Fibroblast of skin of scalp (primary cell): ENCODE data around the gene NMNAT3.

Experiments used
- DNase-seq: peaks from one replicate; pipeline ENCODE4 v3.0.0-alpha.2; 2013

NMNAT3 gene

DNA sequence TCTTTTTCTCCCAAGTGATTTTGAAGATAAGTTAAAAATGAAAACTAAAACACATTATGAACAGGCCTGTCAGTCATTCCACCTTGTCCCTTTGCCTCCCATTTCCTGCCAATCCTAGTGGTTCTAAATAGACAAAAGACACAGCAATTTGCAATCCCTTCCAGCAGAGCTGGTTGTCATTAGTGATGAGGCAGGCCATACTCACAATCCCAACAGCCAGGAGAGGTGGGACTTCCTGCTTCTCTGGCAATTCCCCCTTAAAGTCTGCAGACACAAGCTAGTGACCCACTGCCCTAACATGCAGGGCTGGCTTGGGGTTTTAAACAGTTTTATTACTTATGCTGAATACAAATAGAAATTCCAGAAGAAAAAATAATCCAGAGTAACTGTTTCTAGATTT is 99.9 kb downstream of the NMNAT3 start:
- no peak for DNase-seq

DNA sequence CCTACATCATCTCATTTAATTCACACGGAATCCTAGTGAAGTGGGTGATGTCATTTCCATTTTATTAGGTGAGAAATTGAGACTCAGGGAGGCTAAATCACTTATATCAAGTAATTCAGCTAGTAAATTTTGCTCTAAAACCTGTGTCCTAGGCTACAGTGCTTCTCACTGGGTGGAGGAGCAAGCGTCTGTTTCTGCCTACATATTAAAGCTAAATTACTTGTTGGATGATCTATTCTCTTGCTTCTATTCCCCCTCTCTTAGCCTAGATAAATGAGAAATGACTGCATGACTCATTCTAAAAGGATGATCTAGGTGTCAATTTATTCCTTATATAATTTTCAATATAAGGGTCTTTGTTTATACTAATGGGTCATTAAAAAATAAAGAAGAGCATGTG is 100.4 kb downstream of the NMNAT3 start:
- no peak for DNase-seq

DNA sequence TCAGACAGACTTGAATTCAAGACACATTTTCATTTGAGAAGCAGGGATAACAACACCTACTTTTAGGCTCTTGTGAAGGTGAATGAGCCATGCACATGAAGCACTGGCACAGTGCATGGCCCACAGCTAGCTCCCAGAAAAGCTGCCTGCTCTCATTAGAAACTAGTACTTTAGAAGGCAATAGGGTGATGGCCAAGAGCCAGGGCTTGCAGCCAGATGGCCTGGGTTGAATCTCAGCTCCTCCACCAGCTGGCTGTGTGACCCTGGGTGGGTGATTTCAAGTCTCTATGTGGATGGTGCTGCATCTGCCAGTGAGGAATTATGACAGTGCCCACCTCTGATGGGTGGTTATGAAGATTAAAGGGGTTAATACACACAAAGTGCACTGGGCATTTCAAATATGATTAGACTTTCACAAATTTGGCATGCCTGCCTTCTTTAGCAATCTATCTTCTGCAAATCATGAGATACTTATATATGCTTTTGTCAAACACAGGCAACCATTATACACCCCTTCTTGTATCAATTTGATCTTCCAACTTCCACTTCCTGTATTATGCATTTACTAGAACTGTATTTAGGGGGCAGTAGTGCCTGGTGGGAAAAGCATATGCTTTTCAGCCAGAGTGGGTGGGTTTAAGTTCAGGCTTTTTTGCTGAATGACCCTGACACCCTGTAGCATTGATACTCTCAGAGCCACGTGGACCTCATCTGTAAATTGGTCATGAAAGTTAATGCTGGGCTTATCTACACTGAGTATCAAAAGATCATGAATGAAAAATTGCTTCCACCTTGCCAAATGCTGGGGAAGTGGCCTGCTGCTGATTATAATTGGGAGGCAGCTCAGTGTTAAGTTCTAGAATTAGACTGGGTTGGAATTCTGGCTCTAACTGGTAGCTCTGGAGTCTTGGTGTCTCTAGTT is 103.5 kb downstream of the NMNAT3 start:
- DNase-seq: no peak

DNA sequence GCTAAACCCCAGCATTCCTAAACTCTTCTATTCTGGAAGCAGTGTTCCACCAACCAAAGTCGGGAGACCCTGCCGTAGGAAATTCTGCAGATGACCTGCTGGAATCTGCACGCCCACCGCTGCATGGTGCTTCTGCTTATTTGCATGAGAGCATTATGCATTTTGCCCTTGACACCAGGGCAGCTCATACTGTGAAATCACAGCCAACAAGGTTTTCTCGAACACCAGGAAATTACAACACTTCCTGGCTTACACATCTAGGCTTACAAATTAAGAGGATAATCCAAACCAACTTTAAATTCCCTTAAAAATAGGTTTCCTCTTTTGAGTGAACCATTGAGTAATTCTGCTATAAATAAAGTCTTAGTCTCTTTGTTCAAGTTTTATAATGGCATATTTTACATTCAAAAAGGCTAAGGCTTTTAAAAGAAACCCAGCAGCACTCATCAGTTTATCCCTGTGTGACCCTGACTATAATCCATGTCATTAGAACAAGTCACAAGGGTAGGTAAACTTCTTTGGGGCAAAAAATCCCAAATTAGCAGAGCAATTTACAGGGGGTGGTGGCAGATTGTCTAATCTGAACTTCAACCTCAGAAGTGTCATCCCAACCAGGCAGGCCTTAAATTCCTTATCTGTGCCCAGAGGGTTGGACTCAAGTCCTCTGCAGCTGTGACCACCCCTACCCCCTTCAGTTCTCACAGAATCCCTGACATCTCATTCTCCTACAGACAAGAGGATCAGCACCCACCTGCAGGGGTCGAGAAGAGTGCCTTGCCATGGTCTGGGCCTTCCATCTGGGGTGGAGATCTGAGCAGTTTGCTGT is 104.7 kb downstream of the NMNAT3 start:
- no peak for DNase-seq

DNA sequence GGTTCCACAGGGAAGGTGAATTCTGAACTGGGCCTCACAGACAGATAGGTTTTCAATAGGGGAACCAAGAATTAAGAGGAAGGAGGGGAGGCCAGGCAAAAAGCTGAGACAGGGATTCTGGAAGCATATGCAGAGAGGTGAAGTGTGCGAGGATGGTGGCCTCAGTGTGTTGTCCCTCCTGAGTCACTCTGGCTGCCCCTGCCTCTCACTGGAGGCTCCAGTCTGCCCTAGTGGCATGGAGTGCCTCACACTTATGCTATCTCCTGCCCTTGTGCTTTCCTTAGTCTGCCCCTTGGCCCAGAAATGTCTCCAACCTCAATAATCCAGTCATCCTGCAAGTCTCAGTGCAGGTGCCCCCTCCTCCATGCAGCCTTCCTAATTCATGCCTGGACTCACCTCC is 106.1 kb downstream of the NMNAT3 start:
- no peak for DNase-seq

DNA sequence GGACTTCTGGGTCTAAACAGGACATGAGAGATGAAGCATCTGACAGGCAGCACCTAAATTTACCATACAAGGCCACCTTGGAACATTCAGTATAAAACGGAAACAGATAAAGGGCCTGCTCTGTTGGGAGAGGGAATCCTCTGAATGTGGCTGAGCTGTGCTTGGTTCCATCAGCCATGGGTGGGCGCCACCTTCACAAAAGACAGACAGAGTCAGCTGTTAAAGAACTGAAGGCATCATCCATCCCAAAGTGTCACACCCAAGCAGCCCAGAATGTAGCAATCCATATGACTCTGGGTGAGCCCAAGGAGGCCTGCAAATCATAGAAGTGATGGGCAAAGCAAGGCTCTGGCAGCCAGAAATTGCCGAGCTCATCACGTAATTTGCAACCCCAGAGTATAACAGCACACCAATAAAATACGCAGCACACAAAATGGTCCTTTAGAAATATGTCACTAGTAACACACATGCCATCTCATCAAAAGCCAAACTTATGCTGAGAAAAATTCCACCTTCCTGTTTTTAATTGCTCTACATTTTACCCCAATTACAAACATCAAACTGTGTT is 113.4 kb downstream of the NMNAT3 start:
- no peak for DNase-seq

DNA sequence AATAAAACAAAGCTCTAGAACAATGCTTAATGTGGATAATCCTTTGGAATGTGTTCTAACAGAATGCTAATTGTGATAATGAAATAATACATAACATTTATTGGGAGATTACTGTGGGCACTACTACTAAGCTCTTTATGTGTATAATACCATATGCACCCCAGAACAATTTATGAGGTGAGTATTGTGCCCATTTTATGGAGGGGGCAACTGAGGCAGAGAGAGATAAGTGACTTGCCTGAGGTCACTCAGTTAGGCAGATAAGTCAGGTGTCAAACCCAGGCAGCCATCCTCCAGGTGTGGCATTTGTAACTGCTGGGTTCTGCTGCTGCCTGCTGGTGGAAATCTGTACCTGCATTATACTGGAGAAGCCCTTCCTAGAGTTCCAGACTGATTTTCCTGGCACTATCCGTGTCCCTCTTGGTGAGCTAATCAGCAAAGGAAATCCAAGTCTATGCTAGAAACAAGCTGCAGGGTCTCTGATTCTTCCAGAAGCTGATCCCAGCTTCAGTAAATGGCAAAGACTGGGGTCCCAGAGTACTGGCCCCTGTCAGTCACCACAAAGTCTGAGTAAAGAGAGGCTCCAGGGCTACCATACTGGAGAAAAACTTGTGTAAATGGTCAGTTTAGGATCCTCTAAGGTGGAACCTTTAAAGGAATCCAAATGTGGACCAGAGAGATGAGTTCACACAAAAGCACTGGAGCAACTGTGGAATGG is 115.7 kb downstream of the NMNAT3 start:
- peak; percentile 14 for DNase-seq

DNA sequence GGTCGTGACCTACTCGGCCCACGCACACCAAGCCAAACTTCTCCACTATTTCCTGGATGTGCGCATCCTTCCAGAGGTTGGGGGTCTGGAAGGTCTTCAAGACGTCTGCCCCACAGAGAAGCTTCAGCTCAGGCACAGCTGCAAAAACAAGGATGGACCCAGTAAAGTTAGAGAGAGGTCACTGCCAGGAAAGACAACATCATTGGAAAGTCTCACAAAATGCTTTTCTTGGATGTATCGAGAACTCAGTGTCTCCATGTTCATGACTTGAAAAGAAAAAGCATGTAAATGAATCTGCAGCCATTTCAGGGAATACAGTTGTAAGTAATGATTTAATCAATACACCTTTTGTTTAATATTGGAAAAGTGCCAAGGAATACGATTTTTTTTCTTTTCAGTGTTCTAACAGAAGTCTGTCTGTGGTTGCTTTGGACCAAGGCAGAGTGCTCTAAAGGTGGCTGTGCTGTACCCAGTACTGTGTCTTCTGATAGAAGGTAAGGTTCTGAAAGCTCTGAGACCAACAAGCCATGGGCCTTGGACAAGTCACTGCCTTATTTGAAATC is 116.4 kb downstream of the NMNAT3 start:
- no peak for DNase-seq

DNA sequence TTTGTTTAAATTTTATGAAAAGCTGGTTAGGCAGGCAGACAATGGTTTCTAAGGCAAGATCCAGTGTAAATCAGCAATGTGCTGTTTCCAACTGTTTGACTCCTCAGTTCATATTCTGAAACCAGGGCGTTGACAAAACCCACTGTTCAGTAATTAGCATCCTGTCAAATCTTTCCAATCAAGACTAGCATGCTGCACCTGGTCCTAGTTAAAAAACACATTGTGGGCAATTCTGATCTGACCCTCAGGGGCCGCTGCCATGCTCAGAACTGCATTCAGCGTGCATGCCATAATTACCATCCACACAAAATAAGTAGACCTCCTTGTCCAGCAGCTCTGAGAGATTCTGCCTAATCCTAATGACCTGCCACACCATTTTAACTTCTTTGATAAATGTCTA is 117.4 kb downstream of the NMNAT3 start:
- no peak for DNase-seq

DNA sequence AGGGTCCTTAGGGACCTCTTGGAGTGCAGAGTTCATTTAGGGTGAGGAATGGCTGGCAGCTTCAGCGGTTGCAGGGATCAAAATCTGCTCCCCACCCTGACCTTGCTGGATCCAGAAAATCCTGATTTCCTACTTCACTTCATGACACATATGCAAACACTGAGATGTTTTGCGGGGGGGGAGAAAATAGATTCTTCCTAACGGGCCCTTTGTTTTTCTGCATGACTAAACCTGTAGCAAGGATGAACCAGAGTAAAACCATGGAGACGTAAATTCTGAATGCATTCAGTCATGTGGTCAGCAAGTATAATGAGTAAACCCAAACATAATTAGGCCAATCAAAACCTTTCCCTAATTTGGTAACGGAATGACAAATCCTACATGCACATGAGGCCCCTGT is 118.2 kb downstream of the NMNAT3 start:
- DNase-seq: peak; percentile 47

DNA sequence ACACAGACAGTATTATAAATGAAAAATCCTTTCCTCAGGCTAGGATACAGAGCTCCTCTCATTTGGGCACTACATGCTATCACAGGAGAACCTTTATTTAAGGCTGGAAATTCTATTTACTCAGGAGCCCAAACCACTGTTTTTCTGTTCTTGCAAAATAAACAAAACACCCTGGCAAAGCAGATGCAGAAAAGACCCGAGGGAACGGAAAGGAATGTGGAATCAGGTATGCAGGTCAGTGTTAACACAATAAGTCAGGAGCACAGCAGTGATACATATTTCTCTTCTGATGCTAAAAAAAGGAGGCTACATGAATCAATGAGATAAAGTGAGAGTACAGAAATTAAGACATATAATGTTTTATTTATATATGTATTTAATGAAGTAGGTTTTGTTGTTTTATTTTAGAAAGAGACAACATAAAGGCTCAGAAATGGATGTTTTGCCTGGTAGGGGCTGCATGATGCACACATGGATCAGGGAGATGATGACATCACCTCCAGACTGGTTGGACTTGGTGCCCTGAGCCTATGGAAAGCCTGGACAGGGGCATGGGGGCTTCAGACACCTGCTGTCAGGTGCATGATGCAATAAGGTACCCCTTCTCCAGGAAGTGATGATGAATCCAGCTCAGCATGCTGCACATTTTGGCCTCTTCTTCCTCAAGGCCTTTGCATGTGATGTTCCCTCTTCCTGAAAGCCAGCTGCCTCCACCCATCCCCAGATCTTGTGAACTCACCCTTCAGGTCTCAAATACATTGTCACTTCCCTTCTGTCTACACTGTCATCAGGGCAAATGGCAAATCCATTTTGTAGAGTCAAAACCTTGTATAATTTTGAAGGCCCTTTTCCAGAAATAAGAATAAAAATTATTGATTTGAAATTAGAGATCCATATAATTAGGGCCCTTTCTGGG is 119.2 kb downstream of the NMNAT3 start:
- no peak for DNase-seq

DNA sequence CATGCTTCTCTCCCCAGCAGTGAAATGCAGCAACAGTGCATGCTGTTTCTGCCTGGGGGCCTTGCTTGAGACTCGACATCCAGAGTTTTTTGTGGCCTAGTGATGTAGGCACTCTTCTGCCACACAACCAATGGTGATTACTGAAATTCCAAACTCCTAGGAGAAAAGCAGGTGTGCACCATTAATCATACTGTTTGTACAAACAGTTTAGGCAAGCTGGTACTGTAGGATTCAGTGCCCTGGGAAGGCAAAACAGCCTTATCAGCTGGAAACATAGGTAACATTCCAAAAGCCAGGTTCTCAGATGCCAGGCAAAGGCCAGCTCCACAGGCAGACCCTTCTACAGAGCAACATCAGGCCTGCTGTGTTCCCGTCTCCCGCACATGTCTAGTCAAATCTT is 120.7 kb downstream of the NMNAT3 start:
- DNase-seq: no peak

DNA sequence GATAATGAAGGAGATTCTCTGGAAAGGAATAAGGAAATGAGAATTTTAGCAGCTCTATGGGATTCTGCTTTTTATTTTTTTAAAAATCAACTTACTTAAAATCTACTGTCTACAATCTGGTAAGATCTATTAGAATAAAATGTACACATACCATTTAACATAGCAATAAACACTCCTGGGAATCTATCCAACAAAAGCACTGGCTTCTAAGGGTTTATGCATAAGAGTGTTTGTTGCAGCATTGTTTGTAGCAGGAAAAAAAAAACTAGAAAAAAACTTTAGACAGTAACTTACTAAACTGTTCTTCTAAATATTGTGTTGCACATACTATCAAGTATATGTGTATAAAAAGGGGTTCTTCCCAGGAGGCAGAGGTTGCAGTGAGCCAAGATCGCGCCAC is 122.5 kb downstream of the NMNAT3 start:
- DNase-seq: peak; percentile 57

DNA sequence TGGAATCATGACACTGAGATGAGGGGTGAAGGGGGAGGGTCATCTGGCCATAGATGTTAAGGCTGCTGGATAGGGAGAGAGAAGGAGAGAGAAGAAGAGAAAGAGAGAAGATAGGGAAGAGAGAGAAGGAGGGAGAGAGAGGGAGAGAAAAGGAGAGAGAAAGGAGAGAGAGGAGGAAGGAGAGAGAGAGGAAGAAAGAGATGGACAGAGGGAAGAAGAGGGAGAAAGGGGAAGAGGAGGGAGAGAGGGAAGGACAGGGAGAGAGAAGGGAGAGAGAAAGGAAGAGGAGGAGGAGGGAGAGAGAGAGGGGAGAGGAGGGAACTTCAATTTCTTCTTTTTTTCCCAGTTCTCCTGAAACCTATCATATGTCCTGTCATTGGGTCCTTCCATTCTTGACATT is 123.1 kb downstream of the NMNAT3 start:
- DNase-seq: no peak

DNA sequence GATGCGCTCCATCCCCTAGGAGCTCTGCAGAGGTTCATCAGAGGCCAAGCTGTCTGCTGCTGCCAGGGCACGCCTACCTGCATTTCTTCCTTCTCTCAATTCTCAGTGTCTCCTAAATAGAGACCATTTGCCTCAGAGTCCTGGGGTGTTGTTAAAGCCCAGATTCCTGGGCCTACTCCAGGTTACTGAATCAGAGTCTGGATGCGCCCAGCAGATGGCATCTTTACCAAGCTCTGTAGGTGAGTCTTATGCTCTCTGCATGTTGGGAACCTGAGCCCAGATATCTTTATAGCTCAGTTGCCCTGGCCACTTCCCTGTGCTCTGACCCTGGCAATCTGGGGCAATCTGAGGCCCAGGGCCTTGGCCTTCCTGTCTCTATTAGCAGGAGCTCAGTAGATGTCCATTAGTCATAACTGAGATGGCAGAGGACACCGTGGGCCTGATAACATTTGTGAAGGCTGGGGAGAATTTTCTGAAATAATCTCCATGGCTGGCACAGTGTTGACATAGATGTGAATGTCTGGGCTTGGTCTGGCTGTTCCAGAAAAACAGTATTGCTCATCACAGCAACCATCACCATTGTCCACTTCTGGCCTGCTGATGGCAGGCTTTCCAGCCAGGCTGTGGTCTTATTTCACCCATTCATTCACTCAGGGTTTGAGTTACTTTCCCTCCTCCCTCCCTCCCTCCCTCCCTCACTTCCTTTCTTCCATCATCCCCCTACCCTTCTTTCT is 125.0 kb downstream of the NMNAT3 start:
- no peak for DNase-seq

DNA sequence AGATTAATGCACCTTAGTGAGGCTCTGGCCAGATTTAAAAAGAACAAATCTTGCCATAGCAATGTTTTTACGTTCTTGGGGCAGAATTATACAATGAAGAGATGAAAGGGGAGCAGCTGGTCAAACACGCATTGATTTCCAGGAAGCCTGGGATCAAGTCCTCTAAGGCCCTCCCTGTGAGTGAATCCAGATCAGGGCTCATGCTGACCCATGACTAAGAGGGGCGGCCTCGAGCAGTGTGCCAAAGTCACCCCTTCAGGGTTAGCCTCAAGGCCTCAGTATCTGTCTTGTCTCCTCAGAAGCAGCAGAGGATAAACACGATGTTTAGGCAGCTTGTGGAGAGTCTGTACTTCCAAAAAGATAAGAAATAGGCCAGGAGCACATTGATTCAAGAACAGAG is 129.0 kb downstream of the NMNAT3 start:
- DNase-seq: no peak

DNA sequence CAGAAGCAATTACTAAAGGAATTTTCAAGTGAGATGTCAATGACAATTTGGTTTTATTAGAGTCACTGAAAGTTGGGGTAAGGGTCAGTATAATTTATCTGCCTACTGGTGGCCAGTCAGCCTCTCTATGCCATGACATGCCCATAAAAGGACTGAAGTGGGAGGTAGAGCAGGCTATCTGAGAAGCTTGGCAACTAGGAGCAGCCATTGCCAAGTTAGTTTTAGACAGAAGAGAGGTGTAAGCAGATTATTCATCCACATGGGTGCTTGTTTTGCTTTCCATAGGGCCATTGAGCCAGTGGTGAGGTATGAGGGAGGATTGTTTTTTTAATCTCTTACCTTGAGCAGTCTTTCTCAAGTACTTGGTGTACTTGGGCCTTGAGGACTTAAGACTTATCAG is 130.1 kb downstream of the NMNAT3 start:
- DNase-seq: no peak

DNA sequence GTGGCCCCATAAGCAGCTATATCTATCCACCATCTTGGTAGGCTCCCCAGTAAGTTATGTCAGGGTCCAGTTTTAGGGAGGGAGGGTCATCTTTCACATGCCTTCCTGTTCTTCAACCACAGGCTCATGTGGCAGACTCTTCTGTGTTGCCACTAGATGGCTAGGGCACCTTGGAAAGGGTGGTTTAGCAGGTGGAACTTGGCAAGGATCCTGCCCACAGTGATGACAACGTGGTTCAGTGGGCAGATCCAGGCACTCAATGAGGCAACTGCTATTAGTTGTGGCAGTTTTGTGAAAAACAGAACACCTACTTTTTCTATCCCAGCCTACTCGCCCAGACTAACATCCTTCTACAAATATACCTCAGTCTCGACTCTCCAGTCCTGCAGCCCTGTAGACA is 131.0 kb downstream of the NMNAT3 start:
- DNase-seq: no peak

DNA sequence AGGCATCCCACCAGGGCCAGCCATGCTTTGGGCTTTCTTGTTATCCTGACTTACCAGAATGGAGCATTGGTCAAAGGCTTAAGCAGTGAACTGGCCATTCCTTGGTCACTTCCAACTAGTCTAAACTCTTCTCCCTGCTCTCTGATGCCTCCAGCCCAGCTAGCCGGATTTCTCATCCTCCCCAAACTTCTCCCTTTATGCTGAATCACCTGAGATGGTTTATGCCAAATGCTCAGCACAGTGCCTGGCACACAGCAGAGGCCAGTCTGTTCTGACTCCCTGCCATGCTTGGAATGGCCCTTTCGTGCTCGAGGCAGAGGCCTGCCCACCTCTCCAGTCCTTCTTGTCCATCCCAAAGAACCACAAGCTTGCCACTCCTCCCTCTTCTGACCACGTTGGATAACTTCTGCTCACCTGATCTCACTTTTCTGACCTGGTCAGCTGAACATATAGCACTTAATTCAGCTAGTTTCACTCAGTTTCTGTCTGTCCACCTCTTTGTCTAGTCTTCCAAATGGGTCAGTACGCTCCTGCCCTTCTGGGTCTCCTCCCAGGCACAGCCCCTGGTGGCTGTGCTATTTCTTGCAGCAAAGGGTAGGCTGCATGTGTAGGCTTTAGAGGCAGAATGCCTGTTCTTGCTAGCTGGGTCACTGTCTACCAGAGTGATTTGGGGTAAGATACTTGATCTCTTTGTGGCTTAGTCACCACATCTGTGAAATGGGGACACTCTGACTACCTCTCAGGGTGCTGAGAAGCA is 136.1 kb downstream of the NMNAT3 start:
- DNase-seq: no peak
